Liver (tissue), 9 donors: ENCODE data around the gene MTM1. TPM values are rescaled to one million over a fixed set of nuclear protein-coding genes. Genes with fewer than 3 reads are reported as not detected.

ENCODE experiments used
- DNase-seq: peaks from one replicate; pipeline ENCODE4 v3.0.0-alpha.2; 2017; ENCODE audit warnings: low spot score
- H3K27ac ChIP-seq, 2 donors: one replicate each; pipeline ENCODE4 v1.7.0; 2013; ENCODE audit warnings: inconsistent platforms in 2 of 2, low read length in 2 of 2, control low read depth in 1 of 2, low read depth in 1 of 2, mild to moderate bottlenecking in 1 of 2
- H3K27me3 ChIP-seq, 4 donors: one replicate each; pipeline versions ENCODE4 v1.6.1 to v1.7.0; 2013; ENCODE audit warnings: low read length in 3 of 4, inconsistent platforms in 1 of 4, mild to moderate bottlenecking in 1 of 4, moderate library complexity in 1 of 4; ENCODE audit not compliant: control insufficient read depth in 4 of 4, insufficient read depth in 4 of 4
- H3K36me3 ChIP-seq, 4 donors: one replicate each; pipeline versions ENCODE4 v1.6.1 to v1.7.0; 2013; ENCODE audit warnings: low read length in 3 of 4, mild to moderate bottlenecking in 3 of 4, low read depth in 1 of 4, moderate library complexity in 1 of 4; ENCODE audit not compliant: control insufficient read depth in 4 of 4, insufficient read depth in 3 of 4
- H3K4me1 ChIP-seq, 4 donors: one replicate each; pipeline versions ENCODE4 v1.6.1 to v1.7.0; 2013; ENCODE audit warnings: low read length in 3 of 4, mild to moderate bottlenecking in 3 of 4, moderate library complexity in 1 of 4; ENCODE audit not compliant: control insufficient read depth in 4 of 4, insufficient read depth in 4 of 4
- H3K4me3 ChIP-seq, 3 donors: one replicate each; pipeline versions ENCODE4 v1.6.1 to v1.7.0; 2013; ENCODE audit warnings: low read length in 3 of 3, control low read depth in 1 of 3, low read depth in 1 of 3, mild to moderate bottlenecking in 1 of 3
- H3K9ac ChIP-seq, 2 donors: one replicate each; pipeline ENCODE4 v1.7.0; 2013; ENCODE audit warnings: low read length in 2 of 2, mild to moderate bottlenecking in 2 of 2, moderate library complexity in 2 of 2, control low read depth in 1 of 2, low read depth in 1 of 2
- H3K9me3 ChIP-seq, 4 donors: one replicate each; pipeline versions ENCODE4 v1.6.1 to v1.7.0; 2013; ENCODE audit warnings: low read length in 3 of 4; ENCODE audit not compliant: control insufficient read depth in 4 of 4
- ATF3 ChIP-seq: IDR thresholded peaks from 2 replicates; pipeline ENCODE4 v1.6.1; 2016; ENCODE audit warnings: antibody characterized with exemption
- CTCF ChIP-seq: fragments of 150-350 bp; IDR thresholded peaks from 2 replicates; pipeline ENCODE4 v1.5.1; 2017; ENCODE audit warnings: improper control_type of control experiment, low read depth, low read length; ENCODE audit not compliant: missing input control
- EGR1 ChIP-seq, 2 donors: IDR thresholded peaks; 2 replicates each; pipeline ENCODE4 v1.6.1; 2016 to 2018; ENCODE audit warnings: antibody characterized with exemption in 2 of 2, low read depth in 2 of 2
- FOXA1 ChIP-seq: IDR thresholded peaks from 2 replicates; pipeline ENCODE4 v1.6.1; 2016; ENCODE audit warnings: antibody characterized with exemption
- FOXA2 ChIP-seq: IDR thresholded peaks from 2 replicates; pipeline ENCODE4 v1.6.1; 2016; ENCODE audit warnings: antibody characterized with exemption
- GABPA ChIP-seq, 2 donors: IDR thresholded peaks in 1 of 2; conservative IDR thresholded peaks in 1 of 2; 2 replicates each; pipeline ENCODE4 v1.6.1; 2016; ENCODE audit warnings: antibody characterized with exemption in 2 of 2, mild to moderate bottlenecking in 1 of 2, moderate library complexity in 1 of 2
- HNF4A ChIP-seq, 2 donors: conservative IDR thresholded peaks; 2 replicates each; pipeline ENCODE4 v1.6.1; 2016; ENCODE audit warnings: antibody characterized with exemption in 2 of 2, mild to moderate bottlenecking in 2 of 2
- HNF4G ChIP-seq: IDR thresholded peaks from 2 replicates; pipeline ENCODE4 v1.6.1; 2016; ENCODE audit warnings: antibody characterized with exemption
- JUND ChIP-seq, 2 donors: IDR thresholded peaks; 2 replicates each; pipeline ENCODE4 v1.6.1; 2016; ENCODE audit warnings: antibody characterized with exemption in 2 of 2
- MAX ChIP-seq: IDR thresholded peaks from 2 replicates; pipeline ENCODE4 v1.6.1; 2016; ENCODE audit warnings: antibody characterized with exemption
- NR2F2 ChIP-seq: IDR thresholded peaks from 2 replicates; pipeline ENCODE4 v1.6.1; 2016; ENCODE audit warnings: antibody characterized with exemption
- RAD21 ChIP-seq, 2 donors: IDR thresholded peaks; 2 replicates each; pipeline ENCODE4 v1.6.1; 2016; ENCODE audit warnings: antibody characterized with exemption in 2 of 2, mild to moderate bottlenecking in 2 of 2
- REST ChIP-seq: IDR thresholded peaks from 2 replicates; pipeline ENCODE4 v1.6.1; 2016; ENCODE audit warnings: antibody characterized with exemption, mild to moderate bottlenecking
- RXRA ChIP-seq, 2 donors: IDR thresholded peaks; 2 replicates each; pipeline ENCODE4 v1.6.1; 2017 to 2018; ENCODE audit warnings: antibody characterized with exemption in 2 of 2, mild to moderate bottlenecking in 1 of 2
- SP1 ChIP-seq: IDR thresholded peaks from 2 replicates; pipeline ENCODE4 v1.6.1; 2018; ENCODE audit warnings: antibody characterized with exemption, mild to moderate bottlenecking
- TAF1 ChIP-seq: conservative IDR thresholded peaks from 2 replicates; pipeline ENCODE4 v1.6.1; 2016; ENCODE audit warnings: antibody characterized with exemption, mild to moderate bottlenecking
- YY1 ChIP-seq: IDR thresholded peaks from 2 replicates; pipeline ENCODE4 v1.6.1; 2016; ENCODE audit warnings: antibody characterized with exemption, mild to moderate bottlenecking
- ZBTB33 ChIP-seq: IDR thresholded peaks from 2 replicates; pipeline ENCODE4 v1.6.1; 2016; ENCODE audit warnings: antibody characterized with exemption
- WGBS: extraction: QIAGEN DNeasy Blood & Tissue Kit; methylation state at CpG from one replicate; pipeline ENCODE4 v1.1.7; 2013; 5-methylcytosine and 5-hydroxymethylcytosine counted together
- polyA plus RNA-seq, 2 donors: library from polyadenylated mRNA; stranded (reverse) in 1 of 2; unstranded in 1 of 2; fragments of 200-250 nt in 1 of 2; fragments of >200 nt in 1 of 2; fragmentation: Nextera tagmentation in 1 of 2; extraction: Ambion mirVana in 1 of 2; gene quantifications; one replicate each; pipeline versions ENCODE4 v1.2.1 to v1.2.3, GENCODE V29; 2013 to 2015
- total RNA-seq, 2 donors: library from RNA; depleted of rRNA; stranded (reverse); fragments of >200 nt; gene quantifications; one replicate each; pipeline ENCODE4 v1.2.3, GENCODE V29; 2014
- donor health status: healthy.
- donor health status: healthy.
- donor health status: healthy.
- donor health status: healthy.
- donor health status: healthy.

The MTM1 gene
- total and polyA plus RNA-seq, 4 donors = 5.9 to 21.2 (median 11.4) TPM

GRCh38 chrX:150575419-150575814, 7.0 kb downstream of the MTM1 start:
- H3K9me3 ChIP-seq = no peaks in the 10 kb centered on the region
- no peak overlapping the region for H3K27ac ChIP-seq
- H3K36me3 ChIP-seq = no peaks in the 10 kb centered on the region
- TF ChIP-seq NR2F2 (no peak), HNF4A (conservative IDR thresholded peaks at IDR 0.05) (no peak), CTCF (no peak), MAX (no peak), JUND (IDR thresholded peaks at IDR 0.05) (no peak), TAF1 (no peak), REST (no peak), ATF3 (no peak), EGR1 (IDR thresholded peaks at IDR 0.05; ENCODE audit: low read depth in 2 of 2) (no peak), RXRA (IDR thresholded peaks at IDR 0.05) (no peak), RAD21 (IDR thresholded peaks at IDR 0.05) (no peak), HNF4G (no peak), ZBTB33 (no peak), FOXA1 (no peak), SP1 (no peak), YY1 (no peak), GABPA (IDR thresholded peaks at IDR 0.05 in 1 of 2, conservative IDR thresholded peaks at IDR 0.05 in 1 of 2) (no peak), FOXA2 (no peak)
- no peak overlapping the region for H3K9ac ChIP-seq
- no peaks in the 10 kb centered on the region for H3K27me3 ChIP-seq
- H3K4me1 ChIP-seq = peaks cover 11 to 25% (median 23%) of the 10 kb centered on the region in 4 donors
- 89% methylated on average over 5 of the region's 5 CpGs for WGBS
- no peak for DNase-seq
- H3K4me3 ChIP-seq = no peak overlapping the region
